Measurements from ENCODE around the gene UBL3. TPM values are rescaled to one million over a fixed set of nuclear protein-coding genes. Genes with fewer than 3 reads are reported as not detected.

Gene UBL3
- total and polyA plus RNA-seq, 2 of the 8 experiments (the other 6 are each of a cell fraction or from before 2014, with no cell fraction given): 5.3 to 16.1 TPM

DNA sequence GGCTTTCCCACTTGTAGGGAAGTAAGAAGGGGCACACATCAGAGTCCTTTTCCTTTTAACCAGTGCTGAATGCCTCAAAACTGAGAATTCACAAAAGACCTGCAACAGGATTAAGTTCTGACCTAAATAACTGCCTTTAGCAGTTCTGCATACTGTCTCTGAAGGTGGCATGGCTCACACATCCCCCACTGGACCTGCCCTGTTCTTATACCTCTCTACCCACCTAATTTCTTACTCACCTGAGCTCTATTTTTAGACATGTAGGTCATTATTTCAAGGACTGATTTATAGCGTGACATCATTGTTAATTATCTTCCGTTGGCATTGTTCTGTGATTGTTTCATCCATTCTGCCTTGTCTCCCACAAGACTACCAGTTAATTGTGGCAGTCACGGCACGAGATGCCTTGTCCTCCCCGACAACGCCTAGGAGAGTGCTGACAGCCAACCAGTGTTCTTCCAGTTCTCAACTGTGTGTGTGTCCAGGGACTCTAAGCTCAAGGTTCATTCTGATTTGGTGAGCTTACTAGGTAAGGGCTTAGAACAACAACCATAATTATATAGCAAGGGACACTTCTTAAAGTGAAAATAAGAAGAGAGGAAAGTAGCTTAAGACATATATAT, 27.1 kb upstream of the UBL3 start (continued):
- TF ChIP-seq CHD2 (IDR thresholded peaks at IDR 0.05; ENCODE audit: low read length): no peak
- no peak for TF ChIP-seq TEAD4 (IDR thresholded peaks at IDR 0.05; ENCODE audit: low read depth, low read length)
- no peak for TF ChIP-seq HDAC2 (IDR thresholded peaks at IDR 0.05; ENCODE audit: borderline replicate concordance in 1 of 2, low read depth in 2 of 2, low read length in 2 of 2)
- TF ChIP-seq PHF8 (conservative IDR thresholded peaks at IDR 0.05; ENCODE audit: low read depth, low read length): no peak
- no peak for TF ChIP-seq CBX5 (IDR thresholded peaks at IDR 0.05; ENCODE audit: low read depth, low read length)
- no peak for TF ChIP-seq SP2 (IDR thresholded peaks at IDR 0.05; ENCODE audit: low read length)
- TF ChIP-seq MAFK (IDR thresholded peaks at IDR 0.05; ENCODE audit: low read depth, low read length): no peak
- no peak for TF ChIP-seq BACH1 (IDR thresholded peaks at IDR 0.05; ENCODE audit: low read length)
- no peak for TF ChIP-seq GTF2F1 (IDR thresholded peaks at IDR 0.05; ENCODE audit: borderline replicate concordance, low read depth, low read length)
- TF ChIP-seq KDM4A (IDR thresholded peaks at IDR 0.05; ENCODE audit: low read depth, low read length, severe bottlenecking): no peak
